ENCODE data around the gene KRT85. TPM values are rescaled to one million over a fixed set of nuclear protein-coding genes. Genes with fewer than 3 reads are reported as not detected.

Gene KRT85
- polyA plus RNA-seq, 3 donors from 2014 or later: not detected

GRCh38 chr12:52331833-52332232, 35.4 kb downstream of the KRT85 start:
- Mint-ChIP-seq H3K27ac (no peak overlapping the region), H3K4me3 (no peak overlapping the region), H3K9me3 (peaks cover 0 to 4% (median 0%) of the 10 kb centered on the region in 6 donors), H3K36me3 (peaks cover 0 to 6% (median 4%) of the 10 kb centered on the region in 3 donors), H3K27me3 (ENCODE audit: low read depth in 3 of 3) (peaks cover 4 to 10% (median 4%) of the 10 kb centered on the region in 3 donors), H3K4me1 (peaks cover 1 to 7% of the 10 kb centered on the region in 2 donors)
- DNase-seq: no peak

- Mint-ChIP-seq H3K27ac (no peak overlapping the region), H3K36me3 (peaks cover 0 to 6% (median 0%) of the 10 kb centered on the region in 3 donors), H3K27me3 (ENCODE audit: low read depth in 3 of 3) (peaks cover 2 to 11% (median 4%) of the 10 kb centered on the region in 3 donors), H3K4me3 (no peak overlapping the region), H3K9me3 (no peaks in the 10 kb centered on the region), H3K4me1 (peaks cover 1 to 7% of the 10 kb centered on the region in 2 donors)
- DNase-seq: no peak
These were observed 36.2 kb downstream of the KRT85 start for GRCh38 chr12:52331039-52331438.

- no peak for DNase-seq
- Mint-ChIP-seq H3K27me3 (ENCODE audit: low read depth in 3 of 3) (peaks cover 3 to 11% (median 8%) of the 10 kb centered on the region in 3 donors), H3K4me3 (peak overlapping the region in 1 of 5 donors; percentile 15), H3K36me3 (peaks cover 0 to 6% (median 0%) of the 10 kb centered on the region in 3 donors), H3K9me3 (no peaks in the 10 kb centered on the region), H3K27ac (no peak overlapping the region), H3K4me1 (peaks cover 1 to 7% of the 10 kb centered on the region in 2 donors)
These were observed 39.3 kb downstream of the KRT85 start for GRCh38 chr12:52327830-52328500.

GRCh38 chr12:52327052-52327829, 40.0 kb downstream of the KRT85 start:
- Mint-ChIP-seq H3K36me3 (peaks cover 0 to 5% (median 0%) of the 10 kb centered on the region in 3 donors), H3K27ac (no peak overlapping the region), H3K4me1 (peaks cover 1 to 7% of the 10 kb centered on the region in 2 donors), H3K27me3 (ENCODE audit: low read depth in 3 of 3) (peaks cover 4 to 11% (median 10%) of the 10 kb centered on the region in 3 donors), H3K4me3 (peak overlapping the region in 1 of 5 donors; percentile 15), H3K9me3 (no peaks in the 10 kb centered on the region)
- peak; percentile 78 to 83 (median 78) for DNase-seq

- peaks cover 4 to 18% (median 7%) of the 10 kb centered on the region in 3 donors for H3K27me3 Mint-ChIP-seq (ENCODE audit: low read depth in 3 of 3)
- H3K36me3 Mint-ChIP-seq: no peaks in the 10 kb centered on the region
- DNase-seq: no peak
- H3K9me3 Mint-ChIP-seq: no peaks in the 10 kb centered on the region
- H3K4me3 Mint-ChIP-seq: no peak overlapping the region
- peaks cover 2 to 7% of the 10 kb centered on the region in 2 donors for H3K4me1 Mint-ChIP-seq
- no peak overlapping the region for H3K27ac Mint-ChIP-seq
These were observed 43.2 kb downstream of the KRT85 start for GRCh38 chr12:52324153-52324444.

- H3K27me3 Mint-ChIP-seq (ENCODE audit: low read depth in 3 of 3): peaks cover 7 to 18% (median 8%) of the 10 kb centered on the region in 3 donors
- H3K27ac Mint-ChIP-seq: no peak overlapping the region
- no peaks in the 10 kb centered on the region for H3K9me3 Mint-ChIP-seq
- no peaks in the 10 kb centered on the region for H3K36me3 Mint-ChIP-seq
- H3K4me3 Mint-ChIP-seq: no peak overlapping the region
- DNase-seq: no peak
- H3K4me1 Mint-ChIP-seq: peaks cover 5 to 7% of the 10 kb centered on the region in 2 donors
These were observed 43.7 kb downstream of the KRT85 start for GRCh38 chr12:52323416-52324152.

- H3K9me3 Mint-ChIP-seq: no peaks in the 10 kb centered on the region
- peaks cover 7 to 18% (median 8%) of the 10 kb centered on the region in 3 donors for H3K27me3 Mint-ChIP-seq (ENCODE audit: low read depth in 3 of 3)
- H3K4me1 Mint-ChIP-seq: peaks cover 5 to 7% of the 10 kb centered on the region in 2 donors
- no peak overlapping the region for H3K27ac Mint-ChIP-seq
- no peak overlapping the region for H3K4me3 Mint-ChIP-seq
- no peaks in the 10 kb centered on the region for H3K36me3 Mint-ChIP-seq
- no peak for DNase-seq
These were observed 44.3 kb downstream of the KRT85 start for GRCh38 chr12:52323001-52323400.

GRCh38 chr12:52322069-52322468, 45.2 kb downstream of the KRT85 start:
- Mint-ChIP-seq H3K9me3 (no peaks in the 10 kb centered on the region), H3K27me3 (ENCODE audit: low read depth in 3 of 3) (peaks cover 5 to 18% (median 8%) of the 10 kb centered on the region in 3 donors), H3K4me1 (peaks cover 0 to 3% of the 10 kb centered on the region in 2 donors), H3K4me3 (no peak overlapping the region), H3K36me3 (no peaks in the 10 kb centered on the region), H3K27ac (no peak overlapping the region)
- DNase-seq: no peak

- Mint-ChIP-seq H3K4me3 (no peak overlapping the region), H3K27ac (no peak overlapping the region), H3K4me1 (peaks cover 0 to 3% of the 10 kb centered on the region in 2 donors), H3K9me3 (no peaks in the 10 kb centered on the region), H3K36me3 (no peaks in the 10 kb centered on the region), H3K27me3 (ENCODE audit: low read depth in 3 of 3) (peaks cover 2 to 17% (median 8%) of the 10 kb centered on the region in 3 donors)
- DNase-seq: no peak
These were observed 45.9 kb downstream of the KRT85 start for GRCh38 chr12:52321418-52321817.

- no peak within 1 kb of the TSS for H3K4me3 Mint-ChIP-seq
- H3K36me3 Mint-ChIP-seq: no peaks in the 10 kb centered on the region
- H3K27ac Mint-ChIP-seq: peak within 1 kb of the TSS in 1 of 6 donors; percentile 41
- peaks cover 0 to 3% of the 10 kb centered on the region in 2 donors for H3K4me1 Mint-ChIP-seq
- DNase-seq: no peak
- H3K27me3 Mint-ChIP-seq (ENCODE audit: low read depth in 3 of 3): peaks cover 2 to 16% (median 8%) of the 10 kb centered on the region in 3 donors
- H3K9me3 Mint-ChIP-seq: no peaks in the 10 kb centered on the region
These were observed 46.4 kb downstream of the KRT85 start, which contains the start of gene KRT83 for GRCh38 chr12:52320784-52321400. KRT83 (minus strand) TSS chr12:52321398; CDS start chr12:52321335, 63 bp downstream.

GRCh38 chr12:52319097-52319496, 48.2 kb downstream of the KRT85 start:
- peak; percentile 25 to 31 (median 28) for DNase-seq
- no peak overlapping the region for H3K27ac Mint-ChIP-seq
- H3K4me3 Mint-ChIP-seq: peak overlapping the region in 1 of 5 donors; percentile 8
- H3K36me3 Mint-ChIP-seq: no peaks in the 10 kb centered on the region
- peaks cover 3 to 6% of the 10 kb centered on the region in 2 donors for H3K4me1 Mint-ChIP-seq
- no peaks in the 10 kb centered on the region for H3K9me3 Mint-ChIP-seq
- peaks cover 2 to 16% (median 6%) of the 10 kb centered on the region in 3 donors for H3K27me3 Mint-ChIP-seq (ENCODE audit: low read depth in 3 of 3)

GRCh38 chr12:52318241-52318990, 48.9 kb downstream of the KRT85 start:
- no peak overlapping the region for H3K27ac Mint-ChIP-seq
- no peak for DNase-seq
- H3K27me3 Mint-ChIP-seq (ENCODE audit: low read depth in 3 of 3): peaks cover 2 to 15% (median 6%) of the 10 kb centered on the region in 3 donors
- H3K36me3 Mint-ChIP-seq: no peaks in the 10 kb centered on the region
- H3K4me3 Mint-ChIP-seq: no peak overlapping the region
- no peaks in the 10 kb centered on the region for H3K9me3 Mint-ChIP-seq
- peaks cover 3 to 6% of the 10 kb centered on the region in 2 donors for H3K4me1 Mint-ChIP-seq
